Ureter (tissue), 1 donor: ENCODE results near the gene PLXNA1. TPM values are rescaled to one million over a fixed set of nuclear protein-coding genes. Genes with fewer than 3 reads are reported as not detected.

Experiments used
- DNase-seq: peaks from one replicate; pipeline ENCODE4 v3.0.0-alpha.2; 2020; ENCODE audit warnings: low spot score
- total RNA-seq: library from RNA; stranded (reverse); gene quantifications from one replicate; pipeline ENCODE4 v1.2.4, GENCODE V29; 2023
- donor health status: DM: yes; HTN: yes; CAD: no.

Gene PLXNA1
- total RNA-seq, 1 donor from 2014 or later: 43.0 TPM

DNA sequence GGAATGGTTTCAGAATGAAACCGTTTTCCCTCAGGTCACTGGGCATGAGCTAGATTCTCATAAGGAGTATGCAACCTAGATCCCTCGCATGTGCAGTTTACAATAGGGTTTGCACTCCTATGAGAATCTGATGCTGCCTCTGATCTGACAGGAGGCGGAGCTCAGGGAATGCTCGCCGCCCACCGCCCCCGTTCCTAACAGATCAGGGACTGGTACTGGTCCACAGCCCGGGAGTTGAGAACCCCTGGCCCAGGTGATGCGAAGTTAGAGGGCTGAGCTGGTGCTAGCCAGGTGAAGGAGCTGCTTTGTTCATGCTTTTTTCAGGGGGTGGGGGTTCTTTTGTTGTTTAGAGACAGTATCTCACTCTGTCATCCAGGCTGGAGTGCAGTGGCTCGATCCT, 15.5 kb upstream of the PLXNA1 start:
- no peak for DNase-seq

DNA sequence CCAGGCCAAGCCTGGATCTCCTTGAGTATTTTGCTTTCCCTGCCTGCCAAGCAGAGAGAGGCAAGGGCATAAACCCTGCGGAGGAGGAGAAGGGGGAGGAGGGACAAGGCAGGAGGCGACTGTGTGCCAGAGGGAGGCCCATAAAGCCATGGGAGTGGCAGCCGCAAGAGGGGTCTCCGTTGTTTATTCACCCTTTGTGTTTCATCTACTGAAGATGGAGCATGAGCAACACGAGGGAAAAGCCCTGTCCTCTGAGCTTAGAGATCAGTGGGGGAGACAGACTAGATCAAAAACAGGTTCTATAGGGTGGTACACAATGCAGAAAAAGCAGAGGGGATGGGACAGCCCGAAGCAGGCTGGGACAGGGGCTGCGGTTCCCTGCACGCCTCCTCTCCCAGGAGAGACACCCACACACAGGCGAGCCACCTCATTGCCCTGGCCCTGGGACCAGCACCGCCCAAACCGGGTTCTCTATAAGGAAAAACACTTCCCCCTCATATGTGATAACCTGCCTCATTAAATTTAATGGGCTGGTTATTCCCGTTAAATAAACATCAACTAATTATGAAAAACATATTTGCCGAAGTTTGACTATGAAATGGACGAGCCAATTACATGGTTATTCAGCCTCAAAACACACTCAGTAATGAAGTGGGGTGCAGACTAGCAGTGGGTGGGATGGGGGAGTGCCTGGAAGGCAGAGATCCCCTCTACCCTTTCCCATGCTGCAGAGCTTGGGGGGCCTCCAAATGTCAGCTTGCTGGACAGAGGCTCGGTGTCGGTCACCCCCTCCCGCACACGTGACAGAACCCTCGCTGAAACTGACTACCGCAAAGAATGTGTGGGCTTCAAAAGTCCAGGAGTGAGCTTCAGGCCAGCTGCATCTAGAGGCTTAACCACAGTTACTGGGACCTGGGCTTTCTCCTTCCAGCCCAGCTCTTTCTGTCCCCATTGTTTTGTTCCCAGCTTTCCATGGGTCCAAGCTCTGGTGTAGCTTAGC, 14.2 kb upstream of the PLXNA1 start:
- no peak for DNase-seq

DNA sequence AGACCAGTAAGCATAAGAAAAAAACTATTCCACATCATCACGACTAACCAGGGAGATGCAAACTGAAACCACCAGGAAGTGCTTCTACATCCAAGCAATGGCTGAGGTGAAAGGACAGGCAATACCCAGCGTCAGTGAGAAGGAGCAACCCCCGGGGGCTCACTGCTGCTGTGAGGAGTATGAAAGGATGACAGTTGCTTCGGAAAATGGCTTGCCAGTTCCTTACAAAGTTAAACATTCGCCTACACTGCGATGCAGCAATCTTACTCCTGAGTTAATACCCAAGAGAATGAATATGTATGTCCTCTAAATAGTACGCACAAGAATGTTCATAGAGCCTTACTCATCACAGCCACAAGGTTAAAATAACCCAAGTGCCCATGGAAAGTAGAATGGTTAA, 13.3 kb upstream of the PLXNA1 start:
- DNase-seq: no peak

DNA sequence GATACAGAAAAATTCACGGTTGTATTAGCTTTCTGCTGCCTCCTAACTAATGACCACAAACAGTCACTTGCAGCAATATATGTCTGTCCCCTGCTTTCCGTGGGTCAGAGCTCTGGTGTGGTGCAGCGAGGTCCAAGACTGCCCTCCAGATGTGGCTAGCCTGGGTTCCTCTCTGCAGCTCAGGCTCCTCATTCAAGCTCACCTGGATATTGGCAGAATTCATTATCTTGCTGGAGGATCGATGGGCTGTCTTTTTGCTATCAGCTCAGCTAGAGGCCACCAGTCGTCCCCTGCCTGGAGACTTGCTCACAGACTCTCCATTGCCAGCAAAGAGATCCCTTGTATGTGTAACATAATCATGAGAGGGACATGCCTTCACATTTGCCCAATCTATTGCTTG, 12.8 kb upstream of the PLXNA1 start:
- DNase-seq: no peak

DNA sequence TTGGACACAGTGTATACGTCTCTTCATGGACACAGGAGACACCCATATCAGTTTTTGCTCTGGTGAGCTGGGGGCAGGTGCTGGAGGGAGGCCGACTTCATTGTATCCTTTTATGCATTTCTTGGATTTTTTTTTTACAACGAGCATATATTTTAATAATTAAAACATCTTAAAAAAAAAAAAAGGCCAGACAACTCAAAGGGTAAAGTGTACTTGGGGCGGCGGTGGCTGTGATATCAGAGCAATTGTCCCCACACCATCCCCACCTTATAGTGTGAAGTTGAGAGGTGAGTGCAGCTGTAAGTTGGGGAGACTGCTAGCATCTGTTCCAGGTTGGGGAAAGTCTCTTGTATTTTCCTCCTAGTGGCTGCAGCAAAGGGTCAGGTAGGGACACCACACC, 12.0 kb upstream of the PLXNA1 start:
- no peak for DNase-seq

DNA sequence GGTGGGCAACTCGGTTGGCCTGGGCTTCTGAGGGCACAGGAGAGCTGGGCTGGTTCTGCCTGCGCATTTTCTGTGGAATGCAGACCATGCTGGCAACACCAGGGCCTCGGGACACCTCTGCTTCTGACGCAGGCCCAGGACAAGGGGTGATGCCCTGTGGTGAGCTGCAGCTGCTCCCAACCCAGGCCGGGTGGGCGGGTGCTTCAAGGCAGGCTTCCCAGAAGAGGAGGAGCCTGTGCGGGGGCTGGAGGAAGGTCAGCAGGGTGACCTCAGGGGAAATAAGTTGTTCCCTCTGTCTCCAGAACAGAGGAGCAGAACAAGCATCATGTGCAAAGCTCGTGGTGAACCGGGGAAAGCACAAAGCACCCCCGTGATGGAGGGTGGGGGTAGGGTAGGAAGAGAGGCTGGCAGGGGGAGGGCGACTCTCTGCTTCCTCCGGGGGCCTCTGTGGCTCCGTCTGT, 11.0 kb upstream of the PLXNA1 start:
- DNase-seq: peak; percentile 73

DNA sequence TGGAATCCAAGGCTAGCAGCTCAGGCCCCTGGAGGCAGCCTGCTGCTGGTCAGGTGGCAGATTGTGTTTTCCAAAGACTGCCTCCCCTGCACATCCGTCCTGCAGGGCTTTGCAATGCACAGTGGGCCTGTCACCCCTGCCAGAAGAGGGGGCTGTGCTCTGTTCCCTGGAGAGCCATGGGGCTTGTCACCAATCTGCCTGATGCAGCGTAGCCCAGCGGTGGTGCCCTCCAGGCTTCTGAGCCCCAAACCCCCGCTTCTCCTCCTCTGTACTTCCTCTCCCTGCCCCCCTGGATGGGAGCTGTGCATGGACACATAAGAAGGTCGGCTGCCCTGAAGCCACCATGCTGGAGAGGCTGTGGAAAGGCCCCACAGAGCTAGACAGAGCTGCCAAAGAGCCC, 10.0 kb upstream of the PLXNA1 start:
- no peak for DNase-seq

DNA sequence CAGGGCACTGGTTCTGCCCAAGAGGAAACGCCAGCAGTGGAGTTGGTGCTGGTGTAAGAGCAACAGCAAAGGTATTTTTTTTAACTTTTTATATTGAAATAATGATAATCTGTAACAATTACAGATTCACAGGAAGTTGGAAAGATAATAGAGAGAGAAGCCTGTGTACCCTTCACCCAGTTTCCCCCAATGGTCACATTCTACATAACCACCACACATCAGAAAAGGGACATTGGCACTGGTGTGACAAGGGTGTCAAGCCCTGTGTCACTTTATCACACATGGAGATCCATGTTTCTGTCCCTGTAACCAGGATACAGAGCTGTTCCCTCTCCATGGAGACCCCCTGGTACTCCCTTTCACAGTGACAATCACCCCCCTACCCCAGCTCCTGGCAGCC, 9.1 kb upstream of the PLXNA1 start:
- DNase-seq: no peak

DNA sequence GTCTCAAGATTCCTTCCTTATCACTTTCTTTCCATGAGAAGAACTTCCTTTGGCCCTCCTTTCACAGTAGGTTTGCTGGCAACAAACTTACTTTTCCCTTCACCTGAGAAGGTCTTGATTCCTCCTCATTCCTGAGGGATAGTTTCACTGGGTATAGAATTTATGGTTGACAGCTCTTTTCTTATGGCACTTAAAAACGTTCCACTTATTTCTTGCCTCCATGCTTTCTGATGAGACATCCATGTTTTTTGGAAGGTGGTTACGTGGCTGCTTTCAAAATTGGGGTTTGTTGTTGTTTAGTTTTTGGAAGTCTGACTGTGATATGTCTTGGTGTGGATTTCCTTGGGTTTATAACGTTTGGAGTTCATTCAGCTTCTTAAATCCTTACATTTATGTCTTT, 8.2 kb upstream of the PLXNA1 start:
- DNase-seq: no peak

DNA sequence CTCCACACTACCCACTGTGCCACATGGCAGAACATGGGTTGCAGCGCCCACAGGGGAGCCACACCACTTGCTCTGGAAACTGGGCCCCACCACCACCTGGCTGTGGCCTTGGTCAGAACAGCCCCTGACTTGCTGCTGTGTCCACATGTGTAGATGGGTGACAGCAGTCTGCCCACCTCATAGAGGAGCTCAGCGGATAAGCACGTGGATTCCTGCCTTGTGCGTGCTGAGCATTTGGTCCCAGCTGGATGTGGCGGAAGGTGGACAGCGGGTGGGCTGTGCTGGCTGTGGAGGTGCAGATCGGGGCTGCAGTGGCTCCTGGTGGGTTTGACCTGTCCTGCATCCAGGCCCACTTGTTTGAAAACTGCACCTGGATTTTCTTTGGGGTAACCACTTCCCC, 6.0 kb upstream of the PLXNA1 start:
- no peak for DNase-seq

DNA sequence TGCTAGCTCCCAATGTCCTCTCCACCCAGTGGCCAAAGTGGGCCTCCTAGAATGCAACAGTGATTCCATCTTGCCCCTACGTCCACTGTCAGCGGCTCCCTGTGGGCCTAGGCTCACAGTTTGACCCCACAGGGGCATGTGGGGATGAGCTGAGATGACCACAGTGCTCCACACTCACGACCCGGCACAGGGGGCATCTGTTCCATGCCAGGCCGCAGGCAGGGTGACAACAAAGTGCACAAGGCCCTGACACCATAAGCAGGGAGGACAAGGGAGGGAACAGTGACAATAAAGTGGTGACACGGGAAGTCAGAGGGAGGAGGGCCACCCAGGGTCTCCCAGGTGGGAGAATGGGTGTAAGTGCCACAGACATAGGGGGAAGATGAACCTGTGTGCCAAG, 5.1 kb upstream of the PLXNA1 start:
- DNase-seq: no peak

DNA sequence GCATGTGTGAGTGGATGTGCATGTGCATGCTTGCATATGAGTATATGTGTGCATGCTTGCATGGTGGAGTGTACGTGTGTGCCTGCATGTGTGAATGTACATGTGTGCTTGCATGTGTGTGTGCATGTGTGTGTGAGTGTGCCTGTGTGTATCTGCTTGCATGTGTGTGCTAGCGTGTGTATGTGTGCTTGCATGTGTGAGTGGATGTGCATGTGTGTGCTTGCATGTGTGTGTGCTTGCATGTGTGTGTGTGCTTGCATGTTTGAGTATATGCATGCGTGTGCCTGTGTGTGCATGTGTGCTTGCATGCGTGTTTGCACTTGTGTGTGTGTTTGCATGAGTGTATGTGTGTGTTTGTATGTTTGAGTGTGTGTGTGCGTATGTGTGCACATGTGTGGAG, 4.6 kb upstream of the PLXNA1 start:
- DNase-seq: no peak

DNA sequence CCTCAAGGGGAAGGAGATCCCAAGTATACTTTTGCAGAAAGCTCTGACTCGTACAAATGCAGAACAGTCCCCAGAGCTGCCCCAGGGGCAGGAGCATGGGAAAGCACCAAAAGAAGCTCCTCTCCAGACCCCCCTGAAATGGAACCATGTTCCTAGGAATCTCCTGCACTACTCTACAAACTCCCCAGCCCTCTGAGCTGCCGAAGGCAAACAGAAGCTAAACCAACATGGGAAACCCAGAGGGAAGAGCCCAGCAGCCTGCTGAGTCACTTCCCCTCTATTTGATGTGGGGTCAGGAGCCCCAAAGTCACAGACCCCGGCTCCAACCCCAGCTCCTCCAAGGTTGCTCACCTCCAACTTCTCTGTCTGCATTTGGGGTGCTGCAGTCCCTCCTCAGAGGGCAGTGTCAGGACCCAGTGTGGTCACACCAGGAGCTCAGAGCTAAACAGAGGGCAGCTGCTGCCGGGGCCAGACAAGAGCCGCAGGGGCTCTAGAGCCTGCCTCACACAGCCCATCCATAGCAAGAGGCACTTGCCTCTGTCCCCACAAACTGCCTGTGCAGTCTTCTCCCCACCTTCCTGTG, 3.8 kb upstream of the PLXNA1 start:
- DNase-seq: no peak

DNA sequence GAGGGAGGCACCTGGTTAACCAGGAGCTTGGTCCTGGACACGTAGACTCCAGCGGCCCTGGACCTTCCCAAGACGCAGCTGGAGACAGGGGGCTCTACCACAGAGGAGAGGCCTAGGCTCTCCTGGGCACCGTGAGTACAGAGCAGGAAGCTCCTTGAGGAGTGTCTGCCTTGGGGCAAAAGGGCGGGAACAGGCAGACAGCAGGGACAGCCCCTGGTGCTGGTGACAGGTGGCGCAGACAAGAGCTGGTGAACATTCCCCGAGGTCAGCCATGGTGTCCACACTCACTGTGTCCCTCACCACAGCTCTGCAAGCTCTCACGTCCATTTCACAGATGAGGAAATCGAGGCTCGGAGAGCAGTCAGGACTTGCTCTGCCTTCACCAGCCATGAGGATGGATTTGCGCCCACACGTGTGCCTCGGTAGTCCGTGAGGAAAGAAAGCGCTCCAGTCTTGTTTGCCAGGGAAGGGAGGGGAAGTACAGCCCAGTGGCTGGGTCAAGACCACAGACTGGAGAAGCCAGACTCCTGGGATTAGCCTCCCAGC, 2.6 kb upstream of the PLXNA1 start:
- no peak for DNase-seq

DNA sequence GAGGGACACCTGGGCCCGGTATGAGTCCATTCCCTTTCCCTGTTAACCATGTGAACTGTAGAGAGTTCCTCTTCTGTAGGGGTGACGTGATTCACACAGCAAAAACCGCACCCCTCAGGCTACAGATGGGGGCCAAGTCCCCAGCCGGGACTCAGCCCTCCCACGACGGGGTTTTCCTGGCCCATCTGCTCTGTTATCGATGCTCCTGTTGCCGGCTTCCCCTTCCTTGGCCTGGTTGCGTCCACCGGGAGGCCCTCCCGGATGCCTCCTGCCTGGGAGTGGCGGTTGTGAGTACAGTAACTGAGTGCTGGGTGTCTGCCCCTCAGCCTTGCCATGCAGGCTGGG, 817 bp upstream of the PLXNA1 start:
- no peak for DNase-seq

DNA sequence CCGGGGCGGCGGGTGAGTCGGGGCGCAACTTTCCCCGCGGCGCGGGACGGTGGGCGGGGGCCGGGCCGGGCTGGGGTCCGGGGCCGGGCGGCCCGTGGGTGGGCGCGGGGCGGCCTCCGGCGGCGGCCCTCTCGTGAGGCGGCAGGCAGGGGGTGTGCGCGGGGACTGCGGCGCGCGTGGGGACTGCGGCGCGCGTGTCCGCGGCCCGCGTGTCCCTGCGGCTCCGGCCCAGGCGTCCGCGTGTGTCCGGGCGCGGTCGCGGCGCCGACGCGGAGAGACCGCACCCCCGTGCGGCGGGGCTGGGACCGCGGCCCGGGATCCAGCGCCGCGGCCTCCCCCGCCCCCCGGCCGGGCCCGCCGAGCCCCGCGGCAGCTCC, 349 bp downstream of the PLXNA1 start:
- no peak for DNase-seq

DNA sequence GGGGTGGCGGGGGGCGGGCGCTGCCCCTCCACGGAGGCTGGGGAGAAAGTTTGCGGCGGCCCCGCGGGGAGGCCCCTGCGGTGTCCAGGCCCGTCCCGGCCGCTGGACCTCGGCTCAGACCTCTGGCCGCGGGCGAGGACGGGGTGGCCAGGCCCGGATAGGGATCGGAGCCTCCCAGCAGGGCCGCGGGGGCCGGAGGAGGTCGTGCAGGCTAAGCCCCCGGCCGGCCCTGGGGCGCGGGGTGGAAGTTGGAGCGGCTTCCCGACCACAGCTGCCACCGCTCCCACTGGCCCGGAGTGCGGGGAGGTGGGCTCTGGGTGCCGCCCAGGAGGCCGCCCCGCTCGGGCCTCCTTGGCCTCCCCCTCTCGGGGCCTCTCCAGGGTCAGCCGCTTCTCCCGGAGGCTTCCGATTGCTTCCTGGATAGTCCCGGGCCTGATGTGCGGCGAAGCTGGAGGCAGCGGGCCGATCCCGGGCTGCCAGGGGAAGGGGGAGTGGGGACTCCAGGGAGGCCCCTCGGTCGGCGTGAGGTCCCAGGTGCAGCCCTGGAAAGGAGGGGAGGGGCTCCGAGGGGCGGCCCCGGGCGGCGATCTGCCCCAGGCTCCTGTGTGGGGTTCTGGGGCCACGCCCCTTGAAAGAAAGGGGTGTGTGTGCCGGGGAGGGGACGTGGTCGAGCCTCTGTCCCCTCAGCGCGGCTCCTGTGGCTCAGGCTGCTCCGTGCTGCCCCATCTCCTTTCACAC, 907 bp downstream of the PLXNA1 start:
- no peak for DNase-seq

DNA sequence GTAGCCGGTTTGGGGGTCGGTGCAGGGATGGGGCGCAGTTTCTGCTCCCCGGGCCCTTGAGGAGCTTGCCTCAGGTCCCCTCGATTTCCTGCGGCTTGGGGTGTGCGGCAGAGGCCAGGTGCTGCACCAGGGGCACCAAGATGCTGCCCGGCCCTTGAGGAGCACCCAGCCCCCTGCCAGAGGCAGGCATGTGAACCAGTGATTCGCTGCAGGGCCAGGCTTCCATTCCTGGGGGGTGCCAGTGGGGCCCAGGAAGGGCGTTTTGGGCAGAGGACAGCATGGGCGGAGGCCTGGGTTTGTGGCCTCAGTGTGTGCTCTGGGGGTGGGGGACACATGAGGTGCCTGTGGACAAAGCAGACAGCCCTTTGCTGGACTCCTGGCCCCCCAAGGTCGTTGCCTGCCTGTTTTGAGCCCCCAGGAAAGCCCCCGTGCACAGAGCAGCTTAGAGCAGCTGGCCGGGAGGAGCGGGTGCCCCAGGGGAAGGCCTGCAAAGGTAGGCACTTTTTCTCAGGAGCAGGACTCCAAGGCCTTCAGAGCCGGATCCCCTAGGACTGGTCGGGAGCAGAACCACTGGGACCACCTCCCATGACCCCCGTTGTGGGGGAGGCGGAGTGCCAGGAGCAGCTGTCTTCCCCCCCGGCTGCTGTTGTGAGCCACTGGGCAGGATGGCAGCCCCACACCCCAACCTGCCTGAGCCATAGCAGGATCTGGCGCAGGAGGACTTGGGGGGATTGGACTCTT, 1.6 kb downstream of the PLXNA1 start:
- no peak for DNase-seq

DNA sequence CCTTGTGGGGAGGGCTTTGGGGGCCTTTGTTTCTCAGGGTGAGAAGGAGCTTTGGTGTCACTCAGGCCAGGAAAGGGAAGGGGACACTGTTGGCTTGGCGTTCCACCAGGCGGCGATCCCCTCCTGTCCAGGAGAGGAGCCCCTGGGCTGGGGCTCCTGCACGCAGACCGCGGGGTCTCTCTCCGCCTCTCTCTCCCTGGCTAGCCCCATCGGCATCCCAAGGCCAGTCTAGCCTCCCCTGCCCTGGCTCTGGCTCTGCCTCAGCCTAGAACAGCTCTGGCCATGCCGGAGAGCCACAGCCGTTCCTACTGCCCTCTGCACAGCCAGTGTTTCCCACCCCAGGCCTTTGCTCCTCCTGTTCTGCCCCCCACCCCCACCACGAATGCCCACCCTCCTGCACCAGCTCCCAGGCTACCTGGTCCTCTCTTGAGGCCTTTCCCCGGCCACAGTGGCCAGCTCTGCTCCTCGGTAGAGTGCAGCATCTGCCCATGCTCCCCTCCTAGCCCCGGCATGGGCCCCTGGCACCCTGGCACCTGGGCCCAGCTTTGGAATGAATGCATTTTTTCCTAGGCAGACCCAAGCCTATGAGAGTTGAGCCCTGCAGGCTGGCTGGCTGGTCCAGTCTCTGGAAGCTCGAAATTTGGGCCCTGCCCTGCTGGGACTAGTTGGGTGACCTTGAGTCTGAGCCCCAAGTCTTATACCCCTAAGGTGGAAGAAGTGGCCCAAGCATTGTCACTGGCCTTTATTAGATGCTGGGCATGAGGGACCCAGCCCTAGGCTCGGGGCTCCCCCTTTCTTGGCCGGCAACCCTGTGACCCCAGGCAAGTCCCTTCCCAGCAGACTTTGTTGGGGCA, 2.4 kb downstream of the PLXNA1 start:
- no peak for DNase-seq

DNA sequence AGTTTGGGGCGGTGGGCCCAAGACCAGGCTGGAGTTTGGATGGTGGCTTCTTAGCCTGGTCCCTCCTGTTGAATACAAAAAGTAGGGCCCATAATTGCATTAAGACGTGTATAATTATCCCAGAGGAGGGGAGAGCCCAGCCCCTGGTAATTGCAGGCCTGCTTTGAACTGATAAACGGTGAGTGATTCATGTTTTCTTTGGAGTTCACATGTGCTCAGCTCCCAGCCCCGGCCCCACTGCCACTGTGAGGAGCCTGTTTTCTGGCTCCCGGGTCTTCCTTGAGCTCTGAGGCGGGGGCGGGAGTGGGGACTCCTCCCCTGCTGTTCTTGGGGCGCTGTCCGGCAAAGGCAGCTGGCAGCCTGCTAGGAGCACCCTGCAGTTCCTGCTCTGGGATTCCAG, 3.1 kb downstream of the PLXNA1 start:
- DNase-seq: no peak

DNA sequence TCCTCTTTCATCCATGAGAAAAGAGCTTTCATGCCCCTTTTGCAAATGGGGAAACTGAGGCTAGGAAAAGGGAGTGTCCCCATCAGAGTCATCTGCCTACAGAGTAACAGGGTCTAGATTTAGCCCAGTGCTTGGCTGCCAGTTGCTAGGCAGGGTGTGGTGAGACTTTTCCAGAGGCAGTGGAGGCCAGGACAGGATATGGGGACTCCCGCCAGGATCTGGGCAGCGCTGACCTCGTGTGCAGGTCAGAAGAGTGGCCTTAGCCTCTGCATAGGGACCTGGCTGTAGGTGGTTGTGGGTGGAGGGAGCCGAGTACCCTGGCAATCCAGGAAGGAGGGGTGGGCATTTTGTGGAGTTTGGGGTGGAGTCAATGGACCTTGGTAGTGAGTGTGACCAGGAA, 4.2 kb downstream of the PLXNA1 start:
- DNase-seq: no peak
